GM12892 (cell line): ENCODE results near the gene MUS81.

ENCODE experiments used
- POLR2A ChIP-seq: IDR thresholded peaks from 2 replicates; pipeline ENCODE4 v1.6.1; 2011; ENCODE audit warnings: low read depth, low read length, control low read depth
- POLR2AphosphoS5 ChIP-seq: IDR thresholded peaks from 2 replicates; pipeline ENCODE4 v1.6.1; 2011; ENCODE audit warnings: low read depth, low read length, control low read depth

- TF ChIP-seq POLR2A (no peak), POLR2AphosphoS5 (no peak)
Observed at GRCh38 chr11:65847746-65848145, 12.5 kb upstream of the MUS81 start.
